H1 (cell line): ENCODE measurements around the gene FKBP10. TPM values are rescaled to one million over a fixed set of nuclear protein-coding genes. Genes with fewer than 3 reads are reported as not detected.

Experiments
- CTCF ChIA-PET: fragments of 300-600 bp; sonication (Branson Sonifier 250); formaldehyde crosslinking; loops from one replicate; lab custom pipeline; 2021; ENCODE audit not compliant: partially characterized antibody; lab: Charles Lee
- POLR2A ChIA-PET: fragments of 300-600 bp; sonication (Branson Sonifier 250); formaldehyde crosslinking; loops from one replicate; lab custom pipeline; 2021; ENCODE audit warnings: inconsistent platforms; ENCODE audit not compliant: partially characterized antibody; lab: Charles Lee
- DNase-seq, 2 experiments: peaks; one replicate each; pipeline versions ENCODE4 v3.0.0 to v3.0.0-alpha.2; 2010 to 2022; ENCODE audit warnings: low spot score in 2 of 2, low read depth in 1 of 2, mixed read lengths in 1 of 2
- FAIRE-seq: peaks from 2 replicates; lab custom pipeline; 2011; peaks lifted over from hg19 to GRCh38; lab: Jason Lieb, UNC
- H2AFZ ChIP-seq: 2 replicates; pipeline ENCODE4 v1.8.1; 2012; ENCODE audit warnings: low read length, inconsistent platforms
- H2AK5ac ChIP-seq: 2 replicates; pipeline ENCODE4 v1.6.1; 2013; ENCODE audit warnings: low read depth, low read length
- H2BK120ac ChIP-seq: replicated peaks from 2 replicates; pipeline ENCODE3; 2013; ENCODE audit warnings: low read depth, low read length, inconsistent platforms
- H2BK12ac ChIP-seq: 2 replicates; pipeline ENCODE4 v1.6.1; 2013; ENCODE audit warnings: low read depth, low read length
- H2BK15ac ChIP-seq: 2 replicates; pipeline ENCODE4 v1.6.1; 2013; ENCODE audit warnings: low read length
- H2BK20ac ChIP-seq: 2 replicates; pipeline ENCODE4 v1.6.1; 2013; ENCODE audit warnings: low read length
- H2BK5ac ChIP-seq: 2 replicates; pipeline ENCODE4 v1.6.1; 2013; ENCODE audit warnings: low read depth, low read length
- H3K14ac ChIP-seq: 2 replicates; pipeline ENCODE4 v1.6.1; 2013; ENCODE audit warnings: inconsistent platforms; ENCODE audit not compliant: insufficient read length
- H3K18ac ChIP-seq: 2 replicates; pipeline ENCODE4 v1.6.1; 2013; ENCODE audit warnings: low read length; ENCODE audit errors: extremely low read depth
- H3K23ac ChIP-seq: 2 replicates; pipeline ENCODE4 v1.6.1; 2013; ENCODE audit warnings: inconsistent platforms; ENCODE audit not compliant: insufficient read length
- H3K23me2 ChIP-seq: 2 replicates; pipeline ENCODE4 v1.6.1; 2013; ENCODE audit warnings: low read depth, low read length
- H3K27ac ChIP-seq: 2 replicates; pipeline ENCODE4 v1.6.1; 2011; ENCODE audit warnings: low read depth, low read length, inconsistent platforms
- H3K27me3 ChIP-seq, 4 experiments: replicated peaks in 1 of 4; 1 replicate in 1 of 4; 2 replicates in 3 of 4; pipeline versions ENCODE4 v1.6.1 to v1.8.1; 2011 to 2013; ENCODE audit warnings: low read length in 3 of 4, mild to moderate bottlenecking in 3 of 4, inconsistent platforms in 2 of 4, mixed read lengths in 2 of 4, moderate library complexity in 1 of 4; ENCODE audit not compliant: control insufficient read depth in 3 of 4, insufficient read depth in 3 of 4; ENCODE audit errors: extremely low read depth in 1 of 4
- H3K36me3 ChIP-seq, 4 experiments: 2 replicates each; pipeline versions ENCODE4 v1.6.1 to v1.8.1; 2011 to 2013; ENCODE audit warnings: mild to moderate bottlenecking in 4 of 4, low read length in 3 of 4, moderate library complexity in 2 of 4, control low read depth in 1 of 4, inconsistent platforms in 1 of 4; ENCODE audit not compliant: insufficient read depth in 4 of 4, control insufficient read depth in 2 of 4
- H3K4ac ChIP-seq: replicated peaks from 2 replicates; pipeline ENCODE3; 2013; ENCODE audit warnings: low read length, low read depth, mixed read lengths, inconsistent platforms; ENCODE audit not compliant: insufficient read length
- H3K4me1 ChIP-seq, 4 experiments: replicated peaks in 1 of 4; 1 replicate in 1 of 4; 2 replicates in 3 of 4; pipeline versions ENCODE4 v1.6.1 to v1.8.1; 2011 to 2013; ENCODE audit warnings: low read length in 3 of 4, inconsistent platforms in 2 of 4, mixed read lengths in 1 of 4; ENCODE audit not compliant: insufficient read depth in 4 of 4, control insufficient read depth in 3 of 4
- H3K4me2 ChIP-seq, 2 experiments: 2 replicates each; pipeline versions ENCODE4 v1.6.1 to v1.8.1; 2011 to 2013; ENCODE audit warnings: low read depth in 2 of 2, low read length in 2 of 2, control low read depth in 1 of 2, inconsistent platforms in 1 of 2, mild to moderate bottlenecking in 1 of 2; ENCODE audit not compliant: insufficient read depth in 1 of 2
- H3K4me3 ChIP-seq, 4 experiments: fragments of 200-600, 300-600 bp in 1 of 4; sonication (generic), shearing (Covaris generic), sonication (Bioruptor Twin) in 1 of 4; 2 replicates each; pipeline versions ENCODE4 v1.5.1 to v1.8.1; 2011 to 2016; ENCODE audit warnings: low read length in 4 of 4, low read depth in 3 of 4, control low read depth in 2 of 4, inconsistent platforms in 2 of 4, mild to moderate bottlenecking in 2 of 4, mixed read lengths in 1 of 4, moderate library complexity in 1 of 4; ENCODE audit not compliant: insufficient read depth in 2 of 4; ENCODE audit errors: extremely low read depth in 1 of 4
- H3K56ac ChIP-seq: replicated peaks from 2 replicates; pipeline ENCODE3; 2013; ENCODE audit warnings: low read depth, mild to moderate bottlenecking, mixed read lengths, low read length, inconsistent platforms; ENCODE audit not compliant: insufficient read length
- H3K79me1 ChIP-seq: 2 replicates; pipeline ENCODE4 v1.6.1; 2013; ENCODE audit warnings: low read depth, low read length, control low read depth
- H3K79me2 ChIP-seq, 2 experiments: 2 replicates each; pipeline versions ENCODE4 v1.6.1 to v1.8.1; 2012 to 2013; ENCODE audit warnings: low read length in 2 of 2, mild to moderate bottlenecking in 2 of 2, inconsistent platforms in 1 of 2; ENCODE audit not compliant: insufficient read depth in 2 of 2, control insufficient read depth in 1 of 2
- H3K9ac ChIP-seq, 4 experiments: replicated peaks in 1 of 4; 1 replicate in 1 of 4; 2 replicates in 3 of 4; pipeline versions ENCODE4 v1.6.1 to v1.8.1; 2011 to 2013; ENCODE audit warnings: low read depth in 3 of 4, low read length in 3 of 4, control low read depth in 2 of 4, mild to moderate bottlenecking in 2 of 4, moderate library complexity in 2 of 4, inconsistent platforms in 1 of 4; ENCODE audit errors: extremely low read depth in 1 of 4
- H3K9me3 ChIP-seq, 2 experiments: 2 replicates each; pipeline versions ENCODE4 v1.6.1 to v1.8.1; 2012 to 2013; ENCODE audit warnings: mild to moderate bottlenecking in 2 of 2, moderate library complexity in 2 of 2, control low read depth in 1 of 2, inconsistent platforms in 1 of 2, low read depth in 1 of 2, low read length in 1 of 2, mixed read lengths in 1 of 2; ENCODE audit not compliant: insufficient read depth in 2 of 2
- H4K20me1 ChIP-seq, 2 experiments: replicated peaks in 1 of 2; 2 replicates each; pipeline versions ENCODE3 to v1.8.1; 2011 to 2013; ENCODE audit warnings: inconsistent platforms in 2 of 2, low read length in 2 of 2, mild to moderate bottlenecking in 1 of 2; ENCODE audit not compliant: insufficient read depth in 2 of 2, control insufficient read depth in 1 of 2
- H4K5ac ChIP-seq: 2 replicates; pipeline ENCODE4 v1.6.1; 2013; ENCODE audit warnings: low read length, low read depth, mixed read lengths, inconsistent platforms; ENCODE audit not compliant: insufficient read length
- H4K8ac ChIP-seq: 2 replicates; pipeline ENCODE4 v1.8.0; 2013; ENCODE audit warnings: mild to moderate bottlenecking, moderate library complexity, low read length, inconsistent platforms; ENCODE audit not compliant: insufficient read depth; ENCODE audit errors: extremely low read depth
- H4K91ac ChIP-seq: replicated peaks from 2 replicates; pipeline ENCODE3; 2013; ENCODE audit warnings: low read length, mixed read lengths, inconsistent platforms; ENCODE audit not compliant: insufficient read length
- BCL11A ChIP-seq, 2 experiments: IDR thresholded peaks; one replicate each; pipeline ENCODE4 v1.6.1; 2011; ENCODE audit warnings: low read depth in 2 of 2, low read length in 2 of 2, mild to moderate bottlenecking in 2 of 2
- KDM1A ChIP-seq: fragments of 200-600, 300-600 bp; sonication (generic); IDR thresholded peaks from 2 replicates; pipeline ENCODE4 v1.7.1; 2016; ENCODE audit warnings: mild to moderate bottlenecking, low read length, borderline replicate concordance
- KDM5A ChIP-seq: fragments of 200-600 bp; IDR thresholded peaks from 2 replicates; pipeline ENCODE4 v1.7.1; 2012; ENCODE audit warnings: mild to moderate bottlenecking, low read length, inconsistent platforms, mixed read lengths
- NANOG ChIP-seq: IDR thresholded peaks from 2 replicates; pipeline ENCODE4 v1.6.1; 2011; ENCODE audit warnings: low read length, low read depth, mild to moderate bottlenecking, inconsistent platforms; ENCODE audit not compliant: insufficient read depth, poor library complexity, severe bottlenecking
- NRF1 ChIP-seq: IDR thresholded peaks from 2 replicates; pipeline ENCODE4 v1.6.1; 2011; ENCODE audit warnings: mild to moderate bottlenecking, low read depth, low read length, improper control_type of control experiment
- POLR2AphosphoS5 ChIP-seq: IDR thresholded peaks from 2 replicates; pipeline ENCODE4 v1.6.1; 2011; ENCODE audit warnings: low read depth, low read length
- SIRT6 ChIP-seq: IDR thresholded peaks from one replicate; pipeline ENCODE4 v1.7.1; 2012; ENCODE audit warnings: low read length, inconsistent platforms
- SP1 ChIP-seq: IDR thresholded peaks from 2 replicates; pipeline ENCODE4 v1.6.1; 2011; ENCODE audit warnings: low read depth, low read length
- SP2 ChIP-seq: IDR thresholded peaks from 2 replicates; pipeline ENCODE4 v1.6.1; 2012; ENCODE audit warnings: mild to moderate bottlenecking, low read length, inconsistent platforms
- SP4 ChIP-seq: IDR thresholded peaks from 2 replicates; pipeline ENCODE4 v1.6.1; 2012; ENCODE audit warnings: low read length, inconsistent platforms
- SUZ12 ChIP-seq: fragments of 200-600 bp; sonication (generic); IDR thresholded peaks from 2 replicates; pipeline ENCODE4 v1.6.1; 2012; ENCODE audit warnings: mild to moderate bottlenecking, inconsistent platforms, low read length, moderate library complexity, mixed read lengths
- TCF12 ChIP-seq: IDR thresholded peaks from 2 replicates; pipeline ENCODE4 v1.6.1; 2011; ENCODE audit warnings: low read depth, mild to moderate bottlenecking, low read length
- TEAD4 ChIP-seq: IDR thresholded peaks from 2 replicates; pipeline ENCODE4 v1.6.1; 2012; ENCODE audit warnings: low read depth, low read length, inconsistent platforms, mixed read lengths
- WGBS, 2 experiments: shearing (Covaris generic) in 1 of 2; methylation state at CpG; one replicate each; pipeline versions ENCODE4 v1.1.6 to v1.1.7; 2013 to 2015; ENCODE audit warnings: low lambda C conversion rate in 2 of 2, mixed read lengths in 2 of 2, inconsistent platforms in 1 of 2, low coverage in 1 of 2, missing lambda C conversion rate in 1 of 2; ENCODE audit not compliant: insufficient replicate concordance in 2 of 2, insufficient coverage in 1 of 2, insufficient read length in 1 of 2; ENCODE audit errors: extremely low coverage in 1 of 2, missing lambda C conversion rate in 1 of 2; 5-methylcytosine and 5-hydroxymethylcytosine counted together
- polyA plus RNA-seq, 7 experiments: library from polyadenylated mRNA; depleted of rRNA in 3 of 7; stranded (reverse) in 5 of 7; unstranded in 2 of 7; fragments of >200 nt in 5 of 7; fragments of 200-250 nt in 2 of 7; gene quantifications; 1 replicate in 5 of 7; 2 replicates in 1 of 7; 4 replicates in 1 of 7; pipeline versions ENCODE4 v1.2.1 to v1.2.3, GENCODE V29; 2011 to 2013; ENCODE audit warnings: missing spikeins in 2 of 7, mixed read lengths in 2 of 7
- total RNA-seq: library from RNA; stranded (reverse); fragmentation: NEBNext Ultra II Directional; extraction: Animal tissue kit (Norgen Biotek cat#: 25700); gene quantifications from 2 replicates; pipeline ENCODE4 v1.2.1, GENCODE V29; 2021
- TF ChIP-seq, protein P1 (sequence below): IDR thresholded peaks from 2 replicates; pipeline ENCODE4 v1.6.1; 2012; ENCODE audit warnings: inconsistent platforms

Gene FKBP10
- total and polyA plus RNA-seq, 2 of the 8 experiments (the other 6 are each of a cell fraction or from before 2014, with no cell fraction given) = 173 to 283 TPM

DNA sequence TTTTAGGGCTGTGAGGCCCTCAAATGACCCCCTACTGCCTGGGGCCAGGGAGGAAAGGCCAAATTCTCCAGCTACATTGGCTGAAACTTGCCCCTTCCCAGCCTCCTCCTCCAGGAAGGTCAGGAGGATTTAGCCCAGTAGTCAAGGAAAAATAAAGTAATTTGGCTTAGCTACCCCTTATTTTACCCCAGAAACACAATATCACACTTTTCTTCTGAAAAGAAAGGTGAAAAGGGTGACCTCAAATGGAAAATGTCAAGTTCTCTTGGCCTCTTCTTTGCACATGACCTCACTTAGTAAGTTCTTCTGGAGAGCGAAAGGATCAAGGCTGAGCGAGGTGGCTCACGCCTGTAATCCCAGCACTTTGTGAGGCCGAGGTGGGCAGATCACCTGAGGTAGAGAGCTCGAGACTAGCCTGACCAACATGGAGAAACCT is 18.2 kb upstream of the FKBP10 start:
- POLR2A ChIA-PET = interaction anchor here (1.0 to 4.2 kb wide), 6 partner anchors 9 to 60 kb away, joined by 3 to 41 read pairs (median 9); partner anchors contain the start of genes FKBP10, HAP1, JUP and P3H4
- TF ChIP-seq SP1 = no peak
- TF ChIP-seq SIRT6 = no peak
- TF ChIP-seq, protein P1, sequence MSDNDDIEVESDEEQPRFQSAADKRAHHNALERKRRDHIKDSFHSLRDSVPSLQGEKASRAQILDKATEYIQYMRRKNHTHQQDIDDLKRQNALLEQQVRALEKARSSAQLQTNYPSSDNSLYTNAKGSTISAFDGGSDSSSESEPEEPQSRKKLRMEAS = no peak
- no peak for TF ChIP-seq TEAD4
- no peak for TF ChIP-seq SP4
- TF ChIP-seq TCF12 = no peak
- TF ChIP-seq KDM5A = no peak
- TF ChIP-seq NANOG = no peak
- no peak for TF ChIP-seq KDM1A
- no peak for TF ChIP-seq SP2
- no peak for TF ChIP-seq SUZ12
- no peak for TF ChIP-seq BCL11A (IDR thresholded peaks at IDR 0.05; ENCODE audit: low read depth in 2 of 2, low read length in 2 of 2)
- no peak for TF ChIP-seq NRF1
- no peak for TF ChIP-seq POLR2AphosphoS5

More for the DNA sequence above, 18.2 kb upstream of the FKBP10 start:
- DNase-seq = no peak
- Histone ChIP-seq H3K23ac (no peak overlapping the region), H4K20me1 (no peaks in the 10 kb centered on the region), H2BK12ac (no peak overlapping the region), H3K23me2 (no peaks in the 10 kb centered on the region; the same call in 1 of the 2 replicates), H3K4me1 (peaks cover 6 to 21% (median 16%) of the 10 kb centered on the region in 4 experiments), H3K9me3 (no peaks in the 10 kb centered on the region), H3K4ac (no peak overlapping the region), H4K91ac (no peak overlapping the region), H4K5ac (no peak overlapping the region), H3K27ac (no peak overlapping the region), H3K79me1 (no peaks in the 10 kb centered on the region), H3K4me3 (peak overlapping the region in 1 of 4 experiments; percentile 47; a peak in 2 of 8 replicates), H2AFZ (no peak overlapping the region), H3K27me3 (peaks cover 0 to 4% (median 2%) of the 10 kb centered on the region in 4 experiments; a peak in 4 of 7 replicates), H2BK15ac (no peak overlapping the region), H3K4me2 (peak overlapping the region in 1 of 2 experiments; percentile 79; a peak in 1 of 4 replicates), H3K56ac (no peak overlapping the region), H2BK120ac (no peak overlapping the region), H3K18ac (no peak overlapping the region), H2AK5ac (no peak overlapping the region), H4K8ac (no peak overlapping the region), H3K79me2 (no peaks in the 10 kb centered on the region), H3K9ac (no peak overlapping the region), H2BK5ac (no peak overlapping the region), H3K36me3 (no peaks in the 10 kb centered on the region), H3K14ac (no peak overlapping the region), H2BK20ac (no peak overlapping the region)
- CTCF ChIA-PET = interaction anchor here (0.7 to 10.9 kb wide), 13 partner anchors 6 to 886 kb away, joined by 3 to 149 read pairs (median 4); partner anchors contain the start of gene JUP
- no peak for FAIRE-seq
- 86% methylated on average over 5 of the region's 5 CpGs; no CpG with 5 or more reads in 1 of the 2 experiments for WGBS, 2 experiments
